ENCODE data around the gene NAT16. TPM values are rescaled to one million over a fixed set of nuclear protein-coding genes. Genes with fewer than 3 reads are reported as not detected.
"Not testable (repeated sequence)": the region's sequence is repeated elsewhere in the genome, so short reads cannot be mapped to it uniquely, and the experiment has no call there.

The NAT16 gene
- total RNA-seq, 1 donor from 2014 or later: 0.12 TPM

DNA sequence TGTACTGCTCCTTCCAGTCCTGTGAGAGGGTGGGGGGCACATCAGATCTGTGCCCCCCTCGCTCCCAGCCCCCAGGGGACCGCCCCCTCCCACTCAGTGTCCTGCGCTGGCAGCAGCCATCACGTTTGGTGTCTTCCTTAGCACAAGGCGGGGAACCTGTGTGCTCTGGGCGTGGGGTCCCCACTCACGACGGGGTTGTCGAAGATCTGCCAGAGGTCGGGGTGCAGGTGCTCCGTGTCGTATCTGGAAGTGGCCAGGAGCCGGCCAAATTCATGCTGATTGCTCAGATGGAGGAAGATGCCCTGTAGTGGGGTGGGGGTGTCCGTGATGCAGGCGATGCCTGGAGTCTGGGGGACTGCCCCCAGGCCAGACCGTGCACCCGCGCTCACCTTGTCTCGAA, 30.1 kb upstream of the NAT16 start:
- no peak for DNase-seq (ENCODE audit: low read depth)
- no peak overlapping the region for H3K4me3 ChIP-seq (ENCODE audit: low read depth, low read length)
- TF ChIP-seq, protein P1, sequence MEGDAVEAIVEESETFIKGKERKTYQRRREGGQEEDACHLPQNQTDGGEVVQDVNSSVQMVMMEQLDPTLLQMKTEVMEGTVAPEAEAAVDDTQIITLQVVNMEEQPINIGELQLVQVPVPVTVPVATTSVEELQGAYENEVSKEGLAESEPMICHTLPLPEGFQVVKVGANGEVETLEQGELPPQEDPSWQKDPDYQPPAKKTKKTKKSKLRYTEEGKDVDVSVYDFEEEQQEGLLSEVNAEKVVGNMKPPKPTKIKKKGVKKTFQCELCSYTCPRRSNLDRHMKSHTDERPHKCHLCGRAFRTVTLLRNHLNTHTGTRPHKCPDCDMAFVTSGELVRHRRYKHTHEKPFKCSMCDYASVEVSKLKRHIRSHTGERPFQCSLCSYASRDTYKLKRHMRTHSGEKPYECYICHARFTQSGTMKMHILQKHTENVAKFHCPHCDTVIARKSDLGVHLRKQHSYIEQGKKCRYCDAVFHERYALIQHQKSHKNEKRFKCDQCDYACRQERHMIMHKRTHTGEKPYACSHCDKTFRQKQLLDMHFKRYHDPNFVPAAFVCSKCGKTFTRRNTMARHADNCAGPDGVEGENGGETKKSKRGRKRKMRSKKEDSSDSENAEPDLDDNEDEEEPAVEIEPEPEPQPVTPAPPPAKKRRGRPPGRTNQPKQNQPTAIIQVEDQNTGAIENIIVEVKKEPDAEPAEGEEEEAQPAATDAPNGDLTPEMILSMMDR (conservative IDR thresholded peaks at IDR 0.05; ENCODE audit: low read depth, low read length): no peak

DNA sequence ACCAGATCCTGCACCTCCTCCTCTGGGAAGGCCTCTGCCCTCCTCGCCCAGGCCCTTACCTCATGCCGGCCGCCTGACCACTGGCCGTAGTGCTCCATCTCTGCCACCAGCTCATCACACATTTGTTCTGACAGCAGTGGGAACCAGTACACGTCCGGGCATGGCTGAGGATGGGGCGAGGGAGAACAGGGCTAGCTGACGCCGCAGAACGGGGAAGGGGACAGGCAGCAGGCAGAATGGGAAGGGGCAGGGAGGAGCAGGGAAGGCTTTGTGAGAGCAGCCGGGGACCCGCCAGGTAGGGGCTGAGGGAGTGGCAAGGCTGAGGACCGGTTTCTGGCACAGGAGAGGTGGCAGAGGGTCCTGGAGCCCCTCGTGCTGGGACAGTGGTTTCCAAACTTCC, 28.7 kb upstream of the NAT16 start:
- no peak for DNase-seq (ENCODE audit: low read depth)
- no peak overlapping the region for H3K4me3 ChIP-seq (ENCODE audit: low read depth, low read length)
- TF ChIP-seq, protein P1 (conservative IDR thresholded peaks at IDR 0.05; ENCODE audit: low read depth, low read length): no peak

DNA sequence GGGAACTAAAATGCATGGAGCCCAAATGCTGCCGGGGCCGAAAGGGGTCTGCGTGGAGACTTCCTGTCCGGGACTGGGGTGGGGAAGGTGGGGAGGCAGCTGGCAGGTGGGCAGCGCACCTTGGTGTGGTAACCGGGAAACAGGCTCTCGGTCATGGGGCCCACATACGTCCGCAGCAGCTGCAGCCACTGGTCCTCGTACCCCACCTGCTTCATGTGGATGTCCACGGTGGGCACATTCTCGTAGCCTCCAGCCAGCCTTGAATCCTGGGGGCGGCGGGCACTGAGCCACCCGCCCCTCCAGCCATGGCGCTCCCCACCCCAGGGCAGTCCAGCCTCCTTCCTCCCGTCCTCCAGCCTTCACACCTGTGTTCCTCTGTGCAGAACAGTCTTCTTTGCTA, 27.4 kb upstream of the NAT16 start:
- TF ChIP-seq, protein P1 (conservative IDR thresholded peaks at IDR 0.05; ENCODE audit: low read depth, low read length): no peak
- no peak for DNase-seq (ENCODE audit: low read depth)
- no peak overlapping the region for H3K4me3 ChIP-seq (ENCODE audit: low read depth, low read length)

DNA sequence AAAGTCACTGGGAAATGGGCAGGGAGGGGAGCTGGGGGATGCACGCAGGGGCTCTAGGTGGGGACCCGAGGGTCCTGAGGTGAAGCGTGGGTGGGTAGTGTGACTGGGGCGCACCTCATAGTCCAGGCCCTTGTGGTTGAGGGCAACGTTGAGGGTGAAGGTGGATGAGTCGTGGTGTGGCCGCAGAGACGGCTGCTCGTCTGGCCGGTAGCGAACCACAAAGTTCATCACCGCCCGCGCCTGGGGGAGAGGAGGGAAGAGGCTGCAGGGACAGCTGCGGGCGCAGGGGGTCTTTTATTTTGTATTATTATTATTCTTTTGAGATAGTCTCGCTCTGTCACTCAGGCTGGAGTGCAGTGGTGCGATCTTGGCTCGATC, 26.6 kb upstream of the NAT16 start:
- TF ChIP-seq, protein P1 (conservative IDR thresholded peaks at IDR 0.05; ENCODE audit: low read depth, low read length): no peak
- no peak overlapping the region for H3K4me3 ChIP-seq (ENCODE audit: low read depth, low read length)
- no peak for DNase-seq (ENCODE audit: low read depth)

DNA sequence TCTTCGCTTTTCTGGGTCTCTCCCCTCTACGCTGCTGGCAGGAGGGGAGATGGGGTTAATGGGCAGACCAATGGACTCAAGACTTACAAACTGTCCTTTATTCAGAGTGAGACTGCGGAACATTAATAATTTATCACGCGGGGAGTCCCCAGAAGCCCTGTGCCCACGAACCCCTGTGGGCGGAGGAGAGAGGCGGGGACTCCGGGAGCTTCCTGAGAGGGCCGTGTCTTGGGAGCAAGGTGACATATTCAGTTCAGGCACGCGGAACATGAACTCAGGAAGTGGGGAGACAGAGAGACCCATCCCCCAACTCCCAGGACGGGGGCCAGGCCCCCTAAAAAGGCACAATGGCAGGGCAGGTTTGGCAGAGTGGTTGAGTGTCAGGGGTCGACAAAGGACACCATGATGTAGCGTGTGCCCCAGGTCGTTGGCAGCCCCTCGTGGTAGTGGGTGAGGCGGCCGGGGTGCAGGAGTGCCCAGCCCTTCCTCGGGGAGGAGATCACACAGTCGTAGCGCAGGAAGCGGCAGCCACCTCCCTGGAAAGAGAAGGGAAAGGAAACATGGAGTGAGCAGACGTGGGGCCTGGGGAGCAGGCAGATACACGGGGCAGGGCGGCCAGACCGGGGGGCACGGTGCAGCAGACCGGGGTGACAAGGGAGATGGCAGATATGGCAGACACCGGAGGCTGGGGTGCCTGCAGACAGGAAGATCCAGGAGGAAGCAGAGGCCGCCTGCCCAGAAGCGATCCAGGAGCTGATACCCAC, 26.0 kb upstream of the NAT16 start:
- H3K4me3 ChIP-seq (ENCODE audit: low read depth, low read length): no peak overlapping the region
- no peak for DNase-seq (ENCODE audit: low read depth)
- TF ChIP-seq, protein P1 (conservative IDR thresholded peaks at IDR 0.05; ENCODE audit: low read depth, low read length): no peak

DNA sequence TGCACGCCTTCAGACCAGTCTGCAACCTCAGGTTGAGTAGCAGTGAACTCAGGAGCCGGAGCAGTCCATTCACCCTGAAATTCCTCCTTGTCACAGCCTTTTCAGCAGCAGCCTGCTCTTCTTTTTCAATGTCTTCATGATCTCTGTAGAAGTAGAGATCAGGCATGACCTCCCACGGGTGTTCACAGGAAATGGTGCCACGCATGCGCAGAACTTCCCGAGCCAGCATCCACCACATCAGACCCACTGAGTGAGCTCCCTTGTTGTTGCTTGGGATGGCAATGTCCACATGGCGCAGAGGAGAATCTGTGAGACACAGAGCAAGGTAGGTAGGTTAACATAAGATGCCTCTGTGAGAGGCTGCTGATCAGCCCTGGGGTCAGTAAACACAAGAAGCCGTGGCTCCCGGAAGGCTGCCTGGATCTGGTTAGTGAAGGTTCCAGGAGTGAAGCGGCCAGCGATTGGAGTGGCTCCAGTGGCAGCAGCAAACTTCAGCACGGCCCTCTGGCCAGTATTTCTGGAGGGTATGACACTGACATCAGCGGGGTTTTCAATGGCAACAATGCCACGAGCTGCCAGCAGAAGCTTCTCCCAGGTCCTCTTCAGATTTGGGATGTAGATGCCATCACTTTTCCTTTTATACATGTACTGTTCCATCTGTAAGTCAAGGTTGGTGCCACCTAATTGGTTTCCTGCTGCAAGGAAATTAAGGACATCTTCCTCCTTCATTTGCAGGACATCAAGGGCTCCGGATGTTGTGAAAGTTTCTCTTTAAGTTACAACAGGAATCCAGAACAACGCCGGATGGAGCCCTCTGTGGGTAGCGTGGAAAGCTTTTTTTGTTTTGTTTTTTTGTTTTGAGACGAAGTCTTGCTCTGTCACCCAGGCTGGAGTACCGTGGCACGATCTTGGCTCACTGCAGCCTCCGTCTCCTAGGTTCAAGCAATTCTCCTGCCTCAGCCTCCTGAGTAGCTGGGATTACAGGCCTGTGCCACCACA, 23.9 kb upstream of the NAT16 start:
- DNase-seq (ENCODE audit: low read depth); H3K4me3 ChIP-seq (ENCODE audit: low read depth, low read length): not testable (repeated sequence)

DNA sequence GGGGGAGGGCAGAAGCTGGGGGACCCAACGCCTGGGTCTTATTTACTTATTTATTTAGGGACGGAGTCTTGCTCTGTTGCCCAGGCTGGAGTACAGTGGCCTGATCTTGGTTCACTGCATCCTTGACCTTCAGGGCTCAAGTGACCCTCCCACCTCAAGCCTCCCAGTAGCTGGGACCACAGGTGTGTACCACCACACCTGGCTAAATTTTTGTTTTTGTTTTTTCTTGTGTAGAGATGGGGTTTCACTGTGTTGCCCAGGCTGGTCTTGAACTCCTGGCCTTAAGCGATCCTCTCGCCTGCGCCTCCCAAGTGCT, 22.5 kb upstream of the NAT16 start:
- DNase-seq (ENCODE audit: low read depth): no peak
- TF ChIP-seq, protein P1 (conservative IDR thresholded peaks at IDR 0.05; ENCODE audit: low read depth, low read length): no peak
- no peak overlapping the region for H3K4me3 ChIP-seq (ENCODE audit: low read depth, low read length)
